Ishikawa (cell line): ENCODE results near the gene SRRT.

Source experiments
- EGR1 ChIP-seq: IDR thresholded peaks from 2 replicates; pipeline ENCODE4 v1.6.1; 2012
- EP300 ChIP-seq: IDR thresholded peaks from 2 replicates; pipeline ENCODE4 v1.6.1; 2012; ENCODE audit warnings: borderline replicate concordance
- FOXM1 ChIP-seq: IDR thresholded peaks from 2 replicates; pipeline ENCODE4 v1.6.1; 2012; ENCODE audit warnings: low read depth, borderline replicate concordance
- RAD21 ChIP-seq: IDR thresholded peaks from 2 replicates; pipeline ENCODE4 v1.6.1; 2012; ENCODE audit warnings: low read depth
- TAF1 ChIP-seq: IDR thresholded peaks from 2 replicates; pipeline ENCODE4 v1.6.1; 2012; ENCODE audit warnings: low read depth, mild to moderate bottlenecking
- TF ChIP-seq, protein P1 (sequence below): IDR thresholded peaks from 2 replicates; pipeline ENCODE4 v1.6.1; 2012; ENCODE audit warnings: low read depth, mild to moderate bottlenecking
- TF ChIP-seq, protein P2 (sequence below): IDR thresholded peaks from 2 replicates; pipeline ENCODE4 v1.6.1; 2012

GRCh38 chr7:100861616-100861985 lies 13.3 kb upstream of the SRRT start:
- TF ChIP-seq RAD21: no peak
- no peak for TF ChIP-seq FOXM1
- no peak for TF ChIP-seq EP300
- TF ChIP-seq, protein P1, sequence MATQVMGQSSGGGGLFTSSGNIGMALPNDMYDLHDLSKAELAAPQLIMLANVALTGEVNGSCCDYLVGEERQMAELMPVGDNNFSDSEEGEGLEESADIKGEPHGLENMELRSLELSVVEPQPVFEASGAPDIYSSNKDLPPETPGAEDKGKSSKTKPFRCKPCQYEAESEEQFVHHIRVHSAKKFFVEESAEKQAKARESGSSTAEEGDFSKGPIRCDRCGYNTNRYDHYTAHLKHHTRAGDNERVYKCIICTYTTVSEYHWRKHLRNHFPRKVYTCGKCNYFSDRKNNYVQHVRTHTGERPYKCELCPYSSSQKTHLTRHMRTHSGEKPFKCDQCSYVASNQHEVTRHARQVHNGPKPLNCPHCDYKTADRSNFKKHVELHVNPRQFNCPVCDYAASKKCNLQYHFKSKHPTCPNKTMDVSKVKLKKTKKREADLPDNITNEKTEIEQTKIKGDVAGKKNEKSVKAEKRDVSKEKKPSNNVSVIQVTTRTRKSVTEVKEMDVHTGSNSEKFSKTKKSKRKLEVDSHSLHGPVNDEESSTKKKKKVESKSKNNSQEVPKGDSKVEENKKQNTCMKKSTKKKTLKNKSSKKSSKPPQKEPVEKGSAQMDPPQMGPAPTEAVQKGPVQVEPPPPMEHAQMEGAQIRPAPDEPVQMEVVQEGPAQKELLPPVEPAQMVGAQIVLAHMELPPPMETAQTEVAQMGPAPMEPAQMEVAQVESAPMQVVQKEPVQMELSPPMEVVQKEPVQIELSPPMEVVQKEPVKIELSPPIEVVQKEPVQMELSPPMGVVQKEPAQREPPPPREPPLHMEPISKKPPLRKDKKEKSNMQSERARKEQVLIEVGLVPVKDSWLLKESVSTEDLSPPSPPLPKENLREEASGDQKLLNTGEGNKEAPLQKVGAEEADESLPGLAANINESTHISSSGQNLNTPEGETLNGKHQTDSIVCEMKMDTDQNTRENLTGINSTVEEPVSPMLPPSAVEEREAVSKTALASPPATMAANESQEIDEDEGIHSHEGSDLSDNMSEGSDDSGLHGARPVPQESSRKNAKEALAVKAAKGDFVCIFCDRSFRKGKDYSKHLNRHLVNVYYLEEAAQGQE: no peak
- TF ChIP-seq TAF1: no peak
- TF ChIP-seq, protein P2, sequence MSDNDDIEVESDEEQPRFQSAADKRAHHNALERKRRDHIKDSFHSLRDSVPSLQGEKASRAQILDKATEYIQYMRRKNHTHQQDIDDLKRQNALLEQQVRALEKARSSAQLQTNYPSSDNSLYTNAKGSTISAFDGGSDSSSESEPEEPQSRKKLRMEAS: no peak
- no peak for TF ChIP-seq EGR1
